Iris pigment epithelial cell (primary cell): ENCODE results near the gene MBD5.
A peak's percentile ranks its signal among the peaks of the same experiment; 100 is the strongest.
"Not testable (repeated sequence)": the region's sequence is repeated elsewhere in the genome, so short reads cannot be mapped to it uniquely, and the experiment has no call there.

Experiments used
- DNase-seq: peaks from one replicate; pipeline ENCODE4 v3.0.0-alpha.2; 2011; ENCODE audit warnings: low read depth

The MBD5 gene

DNA sequence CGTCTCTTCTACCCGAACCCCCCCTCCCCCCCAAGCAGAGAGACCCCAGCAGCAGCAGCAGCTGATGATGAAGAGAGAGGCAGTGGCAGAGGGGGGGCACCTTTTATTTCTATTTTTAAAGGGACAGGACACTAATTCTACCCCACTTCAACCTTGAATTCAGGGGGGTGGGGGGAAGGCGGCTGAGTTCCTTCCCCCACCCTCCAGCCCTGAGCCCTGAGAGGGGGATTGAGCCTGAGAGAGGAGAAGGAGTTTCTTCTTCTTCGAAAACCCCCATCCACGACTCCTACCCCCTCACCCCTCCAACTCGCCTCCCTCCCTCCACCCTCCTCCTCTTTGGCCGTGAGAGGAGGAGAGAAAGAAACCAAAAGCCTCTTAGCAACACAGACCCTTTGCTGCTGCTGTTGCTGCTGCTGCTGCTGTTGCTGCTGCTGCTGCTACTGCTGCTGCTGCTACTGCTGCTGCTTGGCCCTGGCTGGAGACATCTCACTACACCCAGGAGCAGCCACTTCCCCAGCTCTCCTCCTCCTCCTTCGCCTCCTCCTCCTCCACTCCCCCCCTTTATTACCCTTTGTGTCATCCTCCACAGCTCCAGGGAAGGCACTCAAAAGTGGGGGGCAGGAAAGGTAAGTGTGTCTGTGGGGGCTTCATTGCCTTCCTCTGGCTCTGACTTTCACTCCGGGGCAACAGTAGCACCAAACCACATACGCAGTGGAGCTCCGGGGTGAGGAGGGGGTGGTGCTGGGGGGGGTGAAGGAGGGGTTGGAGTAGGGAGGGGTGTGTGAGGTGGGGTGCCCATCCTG is at the start of gene MBD5:
MBD5 (plus strand) TSS at position 33 of the 803 bp plus-strand sequence.
- peak; percentile 55 for DNase-seq

DNA sequence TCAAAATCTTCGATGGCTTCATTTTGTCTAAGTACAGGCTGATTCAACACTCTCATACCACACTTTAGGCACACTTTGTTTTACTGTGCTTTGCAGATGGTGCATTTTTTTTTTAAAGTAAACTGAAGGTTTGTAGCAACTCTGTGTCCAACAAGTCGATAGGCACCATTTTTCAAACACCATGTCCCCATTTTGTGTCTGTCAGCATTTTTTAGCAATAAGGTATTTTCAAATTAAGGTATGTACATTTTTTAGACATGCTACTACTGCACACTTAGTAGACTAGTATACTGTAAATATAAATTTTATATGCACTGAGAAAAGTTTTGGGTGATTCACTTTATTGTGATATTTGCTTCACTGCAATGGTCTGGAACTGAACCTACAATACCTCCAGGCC is 44.8 kb upstream of the MBD5 start:
- DNase-seq: no peak

GRCh38 chr2:147977679-147978078 is 43.2 kb upstream of the MBD5 start:
- DNase-seq: no peak

GRCh38 chr2:147980940-147981528 is 39.9 kb upstream of the MBD5 start:
- no peak for DNase-seq

DNA sequence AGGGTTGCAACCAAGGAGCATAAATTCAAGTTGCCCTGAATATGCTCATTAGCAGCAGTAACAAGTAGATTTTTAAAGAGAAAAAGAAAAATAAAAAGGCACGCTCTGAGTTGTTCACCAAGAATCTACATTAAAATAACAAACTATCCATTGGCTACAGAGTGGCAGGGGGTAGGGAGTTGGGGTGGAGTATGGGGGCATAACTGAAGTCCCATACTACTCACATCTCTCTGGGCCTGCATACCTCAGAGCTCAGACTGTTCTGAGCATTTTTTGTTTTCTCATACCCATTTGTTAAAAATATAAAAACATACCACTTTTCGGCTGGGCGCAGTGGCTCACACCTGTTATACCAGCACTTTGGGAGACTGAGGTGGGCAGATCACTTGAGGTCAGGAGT is 31.8 kb upstream of the MBD5 start:
- no peak for DNase-seq

DNA sequence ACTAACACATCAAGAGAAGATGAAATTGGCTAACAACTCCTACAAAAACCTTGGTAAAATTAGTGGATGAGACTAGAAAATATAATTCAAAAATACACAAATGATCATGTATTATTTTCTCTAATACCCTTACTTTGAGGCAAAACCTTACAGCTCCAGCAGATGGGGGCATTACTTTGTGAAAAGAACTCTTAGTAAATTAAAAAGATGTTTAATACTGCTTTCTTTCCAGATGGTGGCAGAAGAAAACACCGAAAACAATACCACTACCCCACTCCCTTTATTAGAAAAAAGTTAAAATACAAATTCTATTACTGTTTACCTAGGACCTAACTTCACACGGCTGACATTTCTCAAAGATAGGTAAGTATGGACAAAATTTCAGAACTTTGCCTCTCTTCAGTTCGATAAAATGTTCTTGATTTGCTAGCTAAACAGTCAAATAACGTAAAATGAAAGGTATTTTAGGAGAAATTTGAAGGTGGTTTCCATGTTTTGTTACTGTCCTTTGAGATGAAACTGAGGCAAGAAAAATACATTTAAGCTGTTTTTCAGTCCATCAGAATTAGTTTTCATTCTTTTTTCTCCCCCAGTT is 31.0 kb upstream of the MBD5 start:
- peak; percentile 63 for DNase-seq

GRCh38 chr2:147994965-147995364 is 25.9 kb upstream of the MBD5 start:
- not testable (repeated sequence) for DNase-seq

DNA sequence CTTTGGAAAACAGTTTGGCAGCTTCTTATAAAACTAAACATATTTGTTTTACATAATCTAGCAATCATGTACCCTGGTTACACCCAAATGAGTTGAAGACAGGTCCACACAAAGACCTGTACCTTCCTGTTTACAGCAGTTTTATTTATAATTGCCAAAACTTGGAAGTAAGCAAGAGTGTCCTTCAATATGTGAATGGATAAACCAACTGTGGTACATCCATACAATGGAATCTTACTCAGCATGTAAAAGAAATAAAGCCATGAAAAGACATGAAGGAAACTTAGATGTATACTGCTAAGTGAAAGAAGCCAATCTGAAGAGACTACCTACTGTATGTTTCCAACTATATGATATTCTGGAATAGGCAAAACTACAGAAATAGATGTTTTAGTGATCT is 24.1 kb upstream of the MBD5 start:
- no peak for DNase-seq

GRCh38 chr2:147998203-147998602 is 22.7 kb upstream of the MBD5 start:
- no peak for DNase-seq

GRCh38 chr2:147999126-147999525 is 21.8 kb upstream of the MBD5 start:
- DNase-seq: no peak

- no peak for DNase-seq
Observed at GRCh38 chr2:148000095-148000494, 20.8 kb upstream of the MBD5 start.

DNA sequence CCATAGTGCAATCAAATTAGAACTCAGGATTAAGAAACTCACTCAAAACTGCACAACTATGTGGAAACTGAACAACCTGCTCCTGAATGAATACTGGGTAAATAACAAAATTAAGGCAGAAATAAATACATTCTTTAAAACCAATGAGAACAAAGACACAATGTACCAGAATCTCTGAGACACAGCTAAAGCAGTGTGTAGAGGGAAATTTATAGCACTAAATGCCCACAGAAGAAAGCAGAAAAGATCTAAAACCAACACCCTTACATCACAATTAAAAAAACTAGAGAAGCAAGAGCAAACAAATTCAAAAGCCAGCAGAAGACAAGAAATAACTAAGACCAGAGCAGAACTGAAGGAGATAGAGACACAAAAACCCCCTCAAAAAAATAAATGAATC is 18.5 kb upstream of the MBD5 start:
- not testable (repeated sequence) for DNase-seq

DNA sequence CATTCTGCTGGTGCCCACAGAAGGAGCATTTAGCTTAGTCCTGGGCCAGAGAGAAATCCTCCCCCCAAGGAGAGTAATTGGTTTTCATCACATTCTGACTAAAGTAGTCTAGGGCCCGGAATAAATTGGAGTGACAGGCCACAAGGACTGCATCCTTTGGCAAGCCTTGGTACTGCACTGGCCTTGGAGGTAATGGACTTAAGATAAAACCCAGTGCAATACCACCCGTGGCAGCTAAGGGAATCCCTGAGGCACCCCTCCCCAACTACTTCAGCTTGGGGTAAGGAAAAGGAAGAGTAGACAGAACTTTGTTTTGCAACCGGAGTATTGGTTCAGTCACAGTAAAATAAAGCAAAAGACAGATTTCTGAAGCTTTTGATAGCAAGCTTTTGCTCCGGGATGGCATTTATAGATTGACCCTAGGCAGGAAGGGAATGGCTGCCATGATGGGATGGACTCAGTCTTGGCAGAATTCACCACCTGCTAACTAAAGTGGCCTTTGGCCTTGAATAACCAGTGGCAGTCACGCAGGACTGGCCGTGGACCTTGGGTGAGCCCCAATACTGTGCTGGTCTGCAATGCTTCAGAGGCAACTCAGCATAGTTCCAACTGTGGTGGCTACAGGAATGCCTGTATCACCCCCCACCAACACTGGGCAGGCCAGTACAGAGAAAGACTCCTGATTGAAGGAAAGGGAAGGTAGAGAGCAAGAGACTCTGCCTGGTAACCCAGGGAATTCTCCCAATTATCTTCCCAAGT is 14.5 kb upstream of the MBD5 start:
- no peak for DNase-seq

DNA sequence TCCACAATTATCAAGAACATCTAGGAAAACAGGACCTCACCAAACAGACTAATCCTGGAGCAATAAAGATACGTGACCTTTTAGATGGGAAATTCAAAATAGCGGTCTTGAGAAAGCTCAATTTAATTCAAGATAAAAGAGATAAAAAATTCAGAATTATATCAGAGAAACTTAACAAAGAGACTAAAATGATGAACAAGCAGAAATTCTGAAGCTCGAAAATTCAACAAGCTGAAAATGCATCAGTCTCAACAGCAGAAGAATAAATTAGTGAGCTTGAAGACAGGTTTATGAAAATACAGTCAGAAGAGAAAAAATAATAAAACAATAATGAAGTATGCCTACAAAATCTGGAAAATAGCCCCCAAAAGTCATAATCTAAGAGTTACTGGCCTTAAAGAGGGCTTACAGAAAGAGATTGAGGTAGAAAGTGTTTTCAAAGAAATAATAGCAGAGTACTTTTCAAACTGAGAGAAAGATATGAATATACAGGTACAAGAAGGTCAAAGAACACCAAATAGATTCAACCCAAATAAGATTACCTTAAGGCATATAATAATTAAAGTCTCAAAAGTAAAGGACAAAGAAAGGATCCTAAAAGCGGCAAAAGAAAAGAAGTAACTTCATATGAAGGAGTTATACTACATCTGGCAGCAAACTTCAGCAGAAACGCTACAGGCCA is 13.5 kb upstream of the MBD5 start:
- no peak for DNase-seq

GRCh38 chr2:148008411-148008810 is 12.5 kb upstream of the MBD5 start:
- not testable (repeated sequence) for DNase-seq

DNA sequence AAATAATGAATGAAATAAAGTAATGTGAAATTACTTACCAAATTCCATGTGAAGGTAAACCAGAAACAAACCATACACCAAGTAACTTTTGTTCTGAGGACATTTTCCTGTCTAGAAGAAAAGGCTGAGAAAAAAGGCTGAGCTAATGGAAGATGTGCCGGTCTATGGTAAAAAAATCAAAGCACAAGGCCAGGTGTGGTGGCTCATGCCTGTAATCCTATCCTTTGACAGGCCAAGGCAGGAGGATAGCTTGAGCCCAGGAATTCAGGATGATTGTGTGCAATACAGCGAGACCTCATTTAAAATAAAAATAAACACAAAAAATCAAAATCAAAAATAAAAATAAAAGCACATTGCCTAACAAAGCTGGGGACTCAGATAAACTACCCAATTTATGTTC is 7.0 kb upstream of the MBD5 start:
- DNase-seq: no peak

- DNase-seq: no peak
Observed at GRCh38 chr2:148014616-148015015, 6.3 kb upstream of the MBD5 start.

GRCh38 chr2:148020111-148021058 is 506 bp upstream of the MBD5 start, which contains the start of gene ORC4:
ORC4 (minus strand) TSS chr2:148020737; CDS start chr2:147975958, 44,779 bp downstream.
- peak; percentile 100 for DNase-seq

DNA sequence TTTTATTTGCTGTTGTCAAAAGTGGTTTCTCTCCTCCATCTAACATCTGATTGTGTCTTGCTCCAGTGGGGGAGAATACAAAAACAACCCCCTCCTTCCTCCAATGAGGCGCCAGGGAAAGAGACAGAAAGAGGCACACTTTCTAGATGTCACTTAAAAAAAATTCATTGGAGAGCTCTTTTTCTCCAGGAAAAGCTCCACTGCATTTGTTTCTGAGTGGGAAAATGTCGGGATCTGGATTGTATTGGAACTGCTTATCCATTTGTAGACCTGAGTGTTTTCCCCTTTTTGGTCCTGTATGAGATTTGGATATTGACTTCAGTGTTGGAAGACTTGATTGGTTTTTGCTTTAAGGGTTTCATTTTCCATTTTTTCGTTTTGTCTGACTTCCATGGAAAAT is 995 bp downstream of the MBD5 start:
- no peak for DNase-seq

DNA sequence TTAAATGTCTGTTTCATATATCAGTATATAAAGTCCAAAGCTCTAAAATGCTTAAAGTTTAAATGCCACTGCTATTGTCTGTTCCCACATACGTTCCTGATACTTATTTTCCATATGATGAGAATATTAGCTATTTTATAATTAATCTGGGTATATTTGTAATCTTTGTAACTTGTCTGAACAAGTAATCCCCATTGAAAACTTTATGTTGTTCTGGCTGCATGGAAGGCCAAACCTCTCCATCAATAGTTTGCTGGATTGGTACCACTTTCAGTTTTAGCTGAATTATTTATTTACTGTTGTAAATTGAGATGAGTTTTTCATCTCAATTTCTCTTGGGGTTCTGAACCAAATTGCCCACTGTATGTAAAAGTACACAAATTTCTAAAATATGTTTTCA is 1.5 kb downstream of the MBD5 start:
- DNase-seq: no peak

- DNase-seq: no peak
Observed at GRCh38 chr2:148022882-148023281, 2.0 kb downstream of the MBD5 start.
